ENCODE results near the gene CCDC185.

Gene CCDC185

DNA sequence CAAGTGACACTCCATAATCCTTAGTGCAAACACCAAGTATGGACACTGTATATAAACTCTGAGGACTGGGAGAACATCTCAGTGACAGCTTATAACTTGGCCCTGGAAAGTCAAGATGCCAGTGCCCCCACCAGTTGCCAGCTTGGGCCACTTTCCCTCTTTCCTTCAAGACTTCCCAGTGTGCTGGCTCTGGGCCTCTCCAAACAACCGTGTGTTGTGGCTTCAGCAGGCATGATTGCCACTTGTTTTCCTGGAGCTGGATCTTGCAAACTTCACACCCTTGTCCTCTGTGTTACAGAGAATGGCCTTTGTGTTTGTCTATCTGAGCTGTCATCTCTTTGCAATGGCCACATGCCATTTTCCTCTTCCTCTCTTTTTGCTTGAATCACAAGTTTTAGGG is 37.0 kb downstream of the CCDC185 start:
- H3K27ac Mint-ChIP-seq = no peak overlapping the region

GRCh38 chr1:223437151-223437550 is 43.9 kb downstream of the CCDC185 start:
- no peak overlapping the region for H3K27ac Mint-ChIP-seq
- H3K36me3 Mint-ChIP-seq (ENCODE audit: low read depth) = no peaks in the 10 kb centered on the region
- H3K9me3 Mint-ChIP-seq = no peaks in the 10 kb centered on the region
- no peaks in the 10 kb centered on the region for H3K27me3 Mint-ChIP-seq (ENCODE audit: low read depth)
- no peak overlapping the region for H3K4me3 Mint-ChIP-seq
- H3K4me1 Mint-ChIP-seq (ENCODE audit: low read depth) = no peaks in the 10 kb centered on the region

More for the DNA sequence above, 37.0 kb downstream of the CCDC185 start:
- no peak overlapping the region for H3K4me3 Mint-ChIP-seq
- H3K4me1 Mint-ChIP-seq (ENCODE audit: low read depth) = no peaks in the 10 kb centered on the region
- no peaks in the 10 kb centered on the region for H3K9me3 Mint-ChIP-seq
- no peaks in the 10 kb centered on the region for H3K27me3 Mint-ChIP-seq (ENCODE audit: low read depth)
- no peaks in the 10 kb centered on the region for H3K36me3 Mint-ChIP-seq (ENCODE audit: low read depth)

DNA sequence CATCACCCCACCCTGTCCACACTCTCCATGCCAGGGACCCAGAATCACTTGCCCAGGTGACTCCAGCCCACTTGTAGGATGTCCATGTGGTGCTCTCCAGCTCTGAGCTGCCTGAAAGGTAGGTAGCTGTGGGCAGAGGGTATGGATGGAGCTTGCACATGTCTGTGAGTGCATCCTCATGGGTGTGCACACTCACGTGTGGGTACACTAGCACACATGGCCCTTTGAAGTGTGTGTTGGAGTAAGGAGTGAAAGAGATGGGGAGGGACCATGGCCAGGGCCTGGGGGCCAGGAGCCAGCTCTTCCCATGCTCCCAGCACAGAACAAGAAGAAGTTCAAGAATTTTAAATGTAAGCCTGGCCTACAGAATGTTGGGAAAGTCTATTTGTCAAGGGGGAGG is 50.2 kb downstream of the CCDC185 start:
- H3K36me3 Mint-ChIP-seq (ENCODE audit: low read depth) = no peaks in the 10 kb centered on the region

DNA sequence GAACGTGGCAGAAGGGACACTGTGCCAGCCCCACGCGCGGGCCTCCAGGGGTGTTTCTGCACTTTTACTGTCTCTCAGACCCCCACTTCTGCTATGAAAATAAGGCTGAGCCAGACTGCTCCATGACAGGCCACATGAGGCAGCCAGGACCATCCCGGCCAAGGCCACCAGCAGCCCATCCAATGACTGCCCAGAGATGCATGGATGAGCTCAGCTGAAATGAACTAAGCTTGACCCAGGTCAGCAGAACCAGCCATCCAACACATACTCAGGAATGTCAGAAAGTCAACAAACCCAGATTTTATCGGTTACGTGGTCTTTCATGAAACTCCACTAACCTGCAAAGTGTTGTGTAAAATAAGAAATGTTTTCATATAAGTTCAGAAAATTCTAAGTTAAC is 51.2 kb downstream of the CCDC185 start:
- Mint-ChIP-seq H3K27me3 (ENCODE audit: low read depth) (no peaks in the 10 kb centered on the region), H3K36me3 (ENCODE audit: low read depth) (no peaks in the 10 kb centered on the region), H3K27ac (no peak overlapping the region), H3K4me1 (ENCODE audit: low read depth) (no peaks in the 10 kb centered on the region), H3K9me3 (peaks cover 31% of the 10 kb centered on the region), H3K4me3 (no peak overlapping the region)

More for the DNA sequence above, 50.2 kb downstream of the CCDC185 start:
- H3K9me3 Mint-ChIP-seq = peaks cover 31% of the 10 kb centered on the region
- H3K4me3 Mint-ChIP-seq = no peak overlapping the region
- H3K27ac Mint-ChIP-seq = no peak overlapping the region
- H3K27me3 Mint-ChIP-seq (ENCODE audit: low read depth) = no peaks in the 10 kb centered on the region
- no peaks in the 10 kb centered on the region for H3K4me1 Mint-ChIP-seq (ENCODE audit: low read depth)

Measured in T-helper 1 cell treated with Interleukin-12 subunit alpha and Interleukin-12 subunit beta and Interleukin-4 antibody, amounts not matched to agents 30 μg/mL and 1 μg/mL, for 36 hours (primary cell).